Renal cortex interstitium (tissue), 11 donors: ENCODE results near the gene ARCN1. TPM values are rescaled to one million over a fixed set of nuclear protein-coding genes. Genes with fewer than 3 reads are reported as not detected.
A peak's percentile ranks its signal among the peaks of the same experiment; 100 is the strongest.
"Not testable (repeated sequence)": the region's sequence is repeated elsewhere in the genome, so short reads cannot be mapped to it uniquely, and the experiment has no call there.

Experiments
- DNase-seq, 11 donors: peaks; one replicate each; pipeline ENCODE4 v3.0.0-alpha.2; 2013; ENCODE audit warnings: low read depth in 9 of 11, low spot score in 4 of 11; ENCODE audit errors: extremely low read depth in 1 of 11
- polyA plus RNA-seq, 3 donors: library from polyadenylated mRNA; unstranded; fragments of 120-200 nt; gene quantifications; one replicate each; pipeline ENCODE4 v1.2.1, GENCODE V29; 2013; ENCODE audit not compliant: insufficient read length in 3 of 3

ARCN1 gene
- polyA plus RNA-seq, 3 donors: 156 to 194 (median 186) TPM

DNA sequence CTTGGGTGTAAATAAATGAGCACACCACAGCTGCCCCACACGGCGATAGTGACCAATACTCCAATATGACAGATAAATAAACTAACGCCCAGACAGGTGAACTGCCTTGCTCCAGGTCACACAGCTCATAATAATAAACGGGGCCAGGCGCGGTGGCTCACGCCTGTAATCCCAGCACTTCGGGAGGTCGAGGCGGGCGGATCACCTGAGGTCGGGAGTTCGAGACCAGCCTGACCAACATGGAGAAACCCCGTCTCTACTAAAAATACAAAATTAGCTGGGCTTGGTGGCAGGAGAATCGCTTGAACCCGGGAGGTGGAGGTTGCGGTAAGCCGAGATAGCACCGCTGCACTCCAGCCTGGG lies 39.2 kb downstream of the ARCN1 start:
- not testable (repeated sequence) for DNase-seq

DNA sequence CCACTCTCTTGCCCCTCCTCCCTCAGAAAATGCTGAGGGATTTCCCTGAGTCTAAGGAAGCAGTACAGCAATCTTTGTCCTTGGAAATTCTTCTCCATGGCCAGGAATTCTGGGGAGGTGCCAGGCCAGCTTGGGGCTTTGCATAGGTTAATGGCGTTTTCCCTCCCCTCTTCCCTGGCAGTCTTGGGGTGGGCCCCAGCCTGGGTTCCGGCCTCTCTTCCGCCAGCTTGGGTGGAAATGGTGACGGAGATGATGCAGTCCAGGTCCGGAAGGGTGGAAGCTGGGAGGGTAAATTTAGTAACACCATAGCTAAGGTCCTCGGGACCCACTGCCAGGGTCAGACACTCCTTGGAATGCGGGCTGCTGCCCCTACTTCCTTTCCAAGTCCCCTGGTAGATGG lies 40.2 kb downstream of the ARCN1 start:
- DNase-seq: no peak

DNA sequence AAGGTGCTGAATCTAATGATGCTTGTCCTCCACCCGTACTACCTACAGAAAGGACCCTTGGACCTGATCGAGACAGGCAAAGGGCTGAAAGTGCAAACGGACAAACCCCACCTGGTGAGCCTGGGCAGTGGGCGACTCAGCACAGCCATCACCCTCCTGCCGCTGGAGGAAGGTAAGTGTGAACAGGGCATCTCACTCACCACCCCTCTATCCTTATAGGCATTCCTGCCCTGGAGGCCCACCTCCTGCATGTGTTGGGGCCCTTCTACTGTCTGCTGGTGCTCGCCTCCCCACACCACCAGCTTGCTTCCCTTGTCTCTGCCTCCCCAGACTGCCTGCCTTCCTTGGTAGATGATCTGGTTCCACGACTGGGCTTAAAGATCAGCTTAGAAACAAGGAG lies 42.3 kb downstream of the ARCN1 start:
- no peak for DNase-seq

DNA sequence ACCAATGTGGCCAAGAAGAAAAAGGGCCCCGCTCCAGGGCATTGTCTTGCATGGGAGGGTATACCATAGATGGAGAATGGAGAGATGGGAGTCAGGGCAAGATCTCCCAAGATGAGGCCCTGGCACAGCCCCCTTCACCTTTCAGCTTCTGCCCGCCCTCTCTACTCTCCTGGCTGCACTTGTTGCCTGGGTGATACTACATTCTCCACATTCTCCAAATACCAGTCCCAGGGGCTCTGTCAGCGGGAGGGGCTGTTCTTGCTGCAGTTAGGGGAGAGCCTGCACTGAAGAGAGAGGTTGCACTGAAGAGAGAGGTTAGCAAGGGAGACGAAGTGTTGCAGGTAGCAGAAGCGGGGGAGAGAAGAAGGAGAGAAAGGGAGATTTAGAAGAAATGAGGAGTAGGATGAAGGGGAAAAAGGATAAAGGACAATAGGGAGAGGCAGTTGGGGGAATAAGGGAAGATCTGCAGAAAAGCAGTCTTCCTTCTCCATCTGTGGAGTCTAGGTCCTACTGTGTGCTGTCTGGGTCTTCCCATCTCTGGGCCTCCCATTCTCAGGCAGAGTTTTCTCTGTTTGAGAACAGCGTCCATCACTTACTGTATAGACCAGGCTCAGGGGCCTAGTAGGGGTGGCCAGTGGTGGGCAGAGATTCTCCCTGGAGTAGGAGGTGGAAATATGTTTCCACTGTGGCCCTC lies 43.2 kb downstream of the ARCN1 start:
- DNase-seq: peak in 3 of 11 donors; percentile 83 to 86 (median 84)

DNA sequence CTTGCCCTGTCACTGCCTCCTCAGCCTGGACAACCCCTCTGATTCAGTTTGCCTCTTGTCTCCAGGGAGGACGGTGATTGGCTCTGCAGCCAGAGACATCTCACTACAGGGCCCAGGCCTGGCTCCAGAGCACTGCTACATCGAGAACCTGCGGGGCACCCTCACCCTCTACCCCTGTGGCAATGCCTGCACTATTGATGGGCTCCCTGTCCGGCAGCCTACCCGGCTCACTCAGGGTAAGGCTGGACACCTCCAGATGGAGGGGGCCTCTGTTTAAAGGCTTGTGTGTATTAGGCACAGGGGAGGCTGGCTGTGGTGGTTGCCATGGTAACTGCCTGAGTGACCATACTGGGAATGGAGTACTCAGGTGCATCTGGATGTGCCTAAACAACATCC lies 43.8 kb downstream of the ARCN1 start:
- DNase-seq: no peak

DNA sequence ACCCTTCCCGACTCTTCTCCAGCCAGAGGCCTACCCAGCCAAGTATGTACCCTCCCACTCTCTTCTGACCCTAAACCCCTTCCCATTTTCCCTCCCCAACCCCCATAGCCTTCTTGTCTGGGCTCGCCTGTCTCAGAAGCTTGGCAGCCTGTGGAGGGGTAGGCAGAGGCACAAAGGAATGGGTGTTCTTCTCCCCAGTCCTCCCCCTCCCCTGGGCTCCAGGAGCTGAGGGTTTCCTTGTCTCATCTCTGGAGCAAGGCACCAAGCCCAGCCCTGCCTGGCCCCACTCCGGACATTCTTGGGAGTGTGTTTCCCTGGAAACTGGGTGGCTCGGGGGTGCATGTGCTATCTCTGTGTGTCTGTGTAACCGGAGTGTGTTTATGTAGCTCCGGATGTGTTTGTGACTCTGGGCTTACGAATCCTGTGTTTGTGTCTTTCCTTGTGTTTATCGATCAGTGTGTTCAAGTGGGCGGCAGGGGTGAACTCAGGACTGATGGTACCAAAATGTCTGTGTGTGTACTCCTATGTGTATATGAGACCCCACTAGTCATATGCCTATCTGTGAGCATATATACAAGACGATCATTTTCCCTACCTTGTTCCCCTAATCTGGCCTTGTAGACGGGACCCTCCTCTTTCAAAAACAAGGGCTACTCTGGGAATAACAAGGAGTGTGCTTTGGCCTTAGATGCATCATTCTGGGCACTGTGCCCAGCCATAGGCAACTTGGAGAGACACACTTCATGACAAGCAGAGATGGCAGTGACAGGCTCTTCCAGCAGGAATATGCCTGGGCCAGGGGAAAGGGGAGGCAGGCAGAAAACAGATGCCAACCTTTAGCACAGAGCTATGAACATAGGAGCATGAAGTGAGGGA lies 46.1 kb downstream of the ARCN1 start:
- DNase-seq: no peak

DNA sequence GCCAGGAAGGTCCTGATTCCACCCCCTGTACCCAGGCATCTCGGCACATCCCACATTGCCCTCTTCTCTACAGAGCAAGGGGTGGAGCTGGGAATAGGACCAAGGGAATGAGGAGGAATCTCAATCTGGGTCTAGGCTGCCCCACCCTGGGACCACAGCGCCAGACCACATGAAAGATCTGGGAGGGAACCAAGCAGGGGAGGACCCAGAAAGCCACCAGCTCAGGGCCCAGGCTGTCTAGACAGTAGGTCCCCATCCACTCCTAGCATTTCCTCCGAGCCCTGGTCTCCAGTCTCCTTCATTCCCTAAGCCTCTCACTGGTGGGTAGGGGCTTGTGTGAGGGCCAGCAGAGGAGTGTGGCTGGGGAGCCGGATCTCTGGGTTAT lies 46.8 kb downstream of the ARCN1 start:
- no peak for DNase-seq

DNA sequence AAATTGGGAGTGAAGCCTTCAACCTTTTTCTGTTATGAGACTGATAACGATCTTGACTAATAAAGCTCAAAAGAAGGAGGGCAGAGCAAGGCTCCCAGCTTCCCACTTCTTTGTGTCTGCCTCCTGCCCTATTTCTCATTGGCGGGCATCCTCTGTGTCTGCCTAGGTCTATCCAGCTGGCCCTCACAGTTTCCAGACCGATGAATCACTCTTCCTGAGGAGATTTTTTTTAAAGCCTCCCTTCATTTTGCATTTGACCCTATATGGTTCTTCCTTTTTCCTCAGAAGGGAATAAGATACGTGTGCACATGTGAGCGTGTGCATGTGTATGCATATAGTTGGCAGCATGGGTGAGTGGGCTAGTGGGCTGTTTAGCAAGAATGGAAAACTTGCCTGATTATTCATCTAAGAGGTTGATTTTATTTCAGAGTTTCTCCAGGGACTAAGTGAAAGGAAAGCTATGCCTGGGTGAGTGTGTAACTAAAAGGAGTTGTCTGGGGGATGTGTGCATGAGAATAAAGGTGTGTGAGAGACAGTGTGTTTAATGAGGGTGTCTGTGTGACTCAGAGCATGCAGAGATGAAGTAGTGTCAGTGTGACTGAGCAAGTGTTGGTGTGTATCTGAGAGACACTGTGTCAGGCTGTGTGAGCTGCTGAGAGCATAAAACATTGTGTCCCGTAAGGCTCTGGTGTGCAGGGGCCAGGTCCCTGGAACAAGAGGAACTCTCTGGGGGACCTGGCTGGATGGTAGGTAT lies 47.4 kb downstream of the ARCN1 start:
- DNase-seq: no peak

DNA sequence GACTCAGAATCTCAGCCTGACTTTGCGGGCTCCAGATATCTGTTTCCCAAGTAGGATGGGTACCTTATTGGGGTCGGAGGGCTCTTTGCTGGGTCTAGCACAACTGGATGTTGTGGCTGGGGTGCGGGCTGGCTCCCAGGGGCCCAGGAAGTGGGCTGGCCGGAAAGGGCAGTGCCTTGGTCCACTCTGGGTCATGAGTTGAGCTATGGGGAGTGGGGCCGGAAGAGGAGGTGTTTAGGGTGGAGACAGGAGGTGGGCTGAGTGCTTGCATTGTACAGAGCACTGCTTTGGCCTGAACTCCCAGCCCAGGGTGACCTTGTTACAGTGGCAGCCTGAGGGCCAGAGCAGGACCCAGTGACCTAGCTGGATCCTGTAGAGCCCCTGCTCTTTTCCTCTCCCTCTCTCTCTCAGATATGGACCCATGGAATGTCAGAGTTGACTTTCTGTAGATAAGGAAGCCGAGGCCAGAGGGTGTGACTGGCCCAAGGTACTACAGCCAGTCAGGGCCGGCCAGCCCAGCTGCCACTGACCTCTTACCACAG lies 48.4 kb downstream of the ARCN1 start:
- no peak for DNase-seq

DNA sequence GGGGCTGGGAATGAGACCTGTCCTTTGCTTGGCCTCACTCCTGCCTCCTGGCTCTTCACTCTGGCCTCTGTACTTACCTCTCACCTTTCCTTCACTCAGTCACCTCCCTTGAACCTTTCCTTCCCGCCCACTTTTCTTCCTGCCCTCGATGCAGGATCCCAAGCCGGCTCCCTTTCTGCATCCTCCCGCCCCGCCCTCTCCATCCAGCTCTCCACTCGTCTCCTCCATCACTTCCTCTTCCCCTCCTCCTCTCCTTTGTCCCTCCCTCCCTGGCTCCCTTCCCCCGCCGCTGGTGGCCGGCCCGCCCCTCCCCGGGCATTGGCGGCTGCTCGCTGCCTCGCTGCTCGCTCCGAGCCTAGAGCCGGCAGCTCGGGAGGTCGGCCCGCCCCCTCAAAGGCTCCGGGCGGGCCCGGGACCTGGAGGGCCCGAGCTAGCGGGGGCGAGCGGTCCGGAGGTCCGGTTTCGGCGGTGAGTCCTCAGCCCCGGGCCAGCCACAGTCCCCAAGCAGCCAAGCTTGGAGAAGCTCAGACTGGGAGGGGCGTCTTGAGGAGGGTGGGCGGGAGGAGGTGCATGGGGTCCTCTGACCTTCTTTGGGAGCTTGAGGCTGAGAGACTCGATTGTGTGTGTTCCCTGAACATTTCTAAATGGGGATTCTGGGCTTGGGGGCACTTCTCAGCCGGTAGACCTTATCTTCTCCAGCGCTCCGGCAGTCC lies 49.0 kb downstream of the ARCN1 start:
- DNase-seq: peak in 4 of 11 donors; percentile 79 to 84 (median 82)

DNA sequence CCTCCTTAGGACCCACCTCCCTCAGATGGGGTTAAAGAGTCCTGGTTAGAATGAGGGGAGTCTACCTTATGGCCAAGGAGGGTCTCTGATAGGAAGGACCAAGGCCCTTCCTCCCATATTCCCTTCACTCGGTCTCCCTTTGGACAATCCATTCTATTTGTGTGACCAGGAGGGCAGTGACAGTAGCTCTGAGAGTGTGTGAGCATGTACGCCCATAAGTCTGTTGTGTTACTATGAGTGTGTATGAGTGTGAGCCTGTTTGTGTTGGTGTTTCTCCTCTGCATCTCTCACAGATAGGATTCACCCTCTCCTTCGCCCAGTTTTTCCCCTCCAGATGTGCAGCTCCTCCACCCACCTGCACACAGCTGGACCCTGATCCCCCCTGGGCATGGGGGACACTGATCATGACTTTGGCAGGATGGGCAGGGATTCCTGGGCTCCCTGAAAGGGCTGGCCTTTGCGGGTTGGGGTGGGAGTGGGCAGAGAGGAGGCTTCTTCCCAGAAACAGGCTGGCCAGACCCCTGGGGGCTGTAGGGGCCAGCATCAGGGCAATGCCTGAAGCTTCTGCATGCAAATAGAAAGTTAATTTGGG lies 49.7 kb downstream of the ARCN1 start:
- DNase-seq: no peak

DNA sequence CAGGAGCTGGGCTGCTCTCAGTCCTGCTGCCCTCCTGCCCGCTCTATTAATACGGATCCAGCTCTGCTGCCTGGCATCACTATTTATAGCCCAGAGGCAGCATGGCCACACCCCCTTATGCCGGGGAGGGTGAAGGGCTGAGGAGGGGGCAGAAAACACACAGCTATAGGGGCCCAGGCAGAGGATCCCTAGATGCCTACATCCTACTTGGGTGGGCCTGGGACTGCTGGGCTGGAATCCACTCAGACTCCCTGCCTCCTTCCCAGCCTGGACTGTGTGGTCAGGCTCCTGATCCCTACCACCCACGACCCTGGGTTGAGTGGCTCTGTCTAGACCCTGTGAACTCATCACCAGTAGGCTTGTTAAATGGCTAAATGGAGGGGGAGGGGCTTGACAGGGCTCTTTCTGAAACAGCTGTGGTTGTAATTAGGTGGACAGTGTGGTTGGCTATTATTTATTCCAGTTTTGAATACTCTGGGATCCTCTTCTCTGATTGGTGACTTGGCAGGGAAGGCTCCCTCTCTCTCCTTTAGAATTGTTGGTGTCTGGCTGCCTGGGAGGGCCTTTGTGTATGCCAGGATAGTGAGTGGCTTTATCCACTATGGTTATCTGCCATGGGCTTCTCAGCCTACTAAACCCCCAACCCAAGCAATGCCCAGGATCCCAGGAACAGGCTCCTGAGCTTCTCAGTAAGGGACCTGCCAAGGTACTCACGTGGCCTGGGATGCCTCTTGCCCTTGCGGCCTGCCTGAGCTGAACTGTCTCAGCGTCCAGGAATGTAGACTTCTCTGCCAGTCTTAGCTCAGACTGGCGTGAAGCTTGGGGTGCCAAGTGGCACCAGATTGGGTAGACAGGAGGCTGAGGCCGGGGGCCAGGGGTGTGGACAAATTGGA lies 50.4 kb downstream of the ARCN1 start:
- no peak for DNase-seq

DNA sequence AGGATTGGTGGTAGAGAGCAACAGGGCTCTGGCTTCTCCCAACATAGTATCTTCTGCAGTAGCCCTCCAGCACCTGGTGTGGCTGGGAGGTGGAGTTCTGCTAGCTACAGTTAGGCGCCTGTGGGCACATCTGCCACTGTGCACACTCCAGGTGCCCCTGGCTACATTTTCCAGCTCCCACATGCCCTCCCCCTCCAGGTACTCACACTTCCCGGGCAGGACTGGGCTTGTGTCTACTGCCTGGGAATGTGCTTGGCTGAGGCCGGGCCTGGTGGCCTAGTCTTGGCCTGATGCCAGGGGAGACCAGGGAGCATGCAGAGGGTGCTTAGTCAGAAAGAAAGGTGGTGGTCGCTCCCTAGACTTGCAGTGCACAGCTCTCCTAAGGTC lies 51.1 kb downstream of the ARCN1 start:
- DNase-seq: no peak

DNA sequence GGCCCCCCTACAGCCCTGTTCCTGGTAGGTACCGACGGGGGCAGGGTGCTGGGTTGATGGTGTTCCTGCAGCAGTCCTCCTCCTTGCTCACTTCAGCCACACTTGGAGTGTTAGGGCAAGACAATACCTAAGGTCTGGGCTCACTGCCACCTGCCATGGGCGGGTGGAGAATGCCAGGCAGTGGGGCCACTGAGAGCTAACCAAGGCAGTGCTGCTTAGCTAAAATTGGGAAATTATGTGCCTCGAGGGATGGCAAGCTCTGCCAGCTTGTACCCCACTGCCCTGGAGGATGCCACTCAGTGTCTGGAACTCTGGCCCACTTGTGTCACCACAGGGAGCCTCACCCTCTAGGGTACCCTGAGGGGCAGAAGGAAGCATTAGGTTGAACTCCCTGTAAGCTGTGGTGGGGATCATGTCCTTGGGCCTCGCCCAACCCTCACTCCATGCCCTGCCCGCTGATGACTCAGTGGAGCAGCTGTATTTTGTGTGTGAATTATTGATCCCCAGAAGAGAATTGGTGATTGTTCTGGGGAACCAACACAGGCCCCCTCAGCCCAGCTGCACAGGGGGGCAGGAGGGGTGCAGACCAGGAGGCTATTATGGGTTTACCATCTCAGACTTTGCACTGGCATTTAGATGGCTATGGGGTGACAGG lies 53.0 kb downstream of the ARCN1 start:
- DNase-seq: no peak

DNA sequence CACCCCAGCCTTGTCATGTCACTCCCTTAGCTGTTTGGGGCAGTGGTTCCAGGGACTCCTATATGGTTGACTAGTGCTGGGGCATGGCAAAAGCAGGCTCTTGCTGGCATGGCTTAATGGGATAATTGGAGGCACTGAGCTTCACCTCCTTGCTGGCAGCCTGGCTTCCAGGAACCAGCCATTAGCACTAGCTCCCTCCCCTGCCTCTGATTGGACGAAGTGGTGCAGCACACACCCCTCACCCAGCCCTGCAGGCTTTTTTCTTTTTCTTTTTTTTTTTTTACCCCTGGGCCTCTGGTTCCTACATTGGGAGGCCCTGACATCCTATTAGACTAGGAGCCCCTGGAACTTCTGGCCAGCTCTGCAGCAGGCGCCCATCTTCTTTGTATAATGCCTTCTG lies 53.8 kb downstream of the ARCN1 start:
- no peak for DNase-seq

DNA sequence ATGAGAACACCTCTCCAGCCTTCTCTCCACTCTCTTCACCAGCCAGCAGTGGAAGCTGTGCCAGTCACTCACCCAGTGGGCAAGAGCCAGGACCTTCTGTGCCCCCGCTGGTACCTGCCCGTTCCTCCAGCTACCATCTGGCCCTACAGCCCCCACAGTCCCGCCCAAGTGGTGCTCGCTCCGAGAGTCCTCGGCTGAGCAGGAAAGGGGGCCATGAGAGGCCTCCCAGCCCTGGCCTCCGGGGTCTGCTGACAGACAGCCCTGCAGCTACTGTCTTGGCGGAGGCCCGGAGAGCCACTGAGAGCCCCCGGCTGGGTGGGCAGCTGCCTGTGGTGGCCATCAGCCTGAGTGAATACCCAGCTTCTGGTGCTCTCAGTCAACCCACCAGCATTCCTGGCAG lies 55.4 kb downstream of the ARCN1 start:
- DNase-seq: no peak

DNA sequence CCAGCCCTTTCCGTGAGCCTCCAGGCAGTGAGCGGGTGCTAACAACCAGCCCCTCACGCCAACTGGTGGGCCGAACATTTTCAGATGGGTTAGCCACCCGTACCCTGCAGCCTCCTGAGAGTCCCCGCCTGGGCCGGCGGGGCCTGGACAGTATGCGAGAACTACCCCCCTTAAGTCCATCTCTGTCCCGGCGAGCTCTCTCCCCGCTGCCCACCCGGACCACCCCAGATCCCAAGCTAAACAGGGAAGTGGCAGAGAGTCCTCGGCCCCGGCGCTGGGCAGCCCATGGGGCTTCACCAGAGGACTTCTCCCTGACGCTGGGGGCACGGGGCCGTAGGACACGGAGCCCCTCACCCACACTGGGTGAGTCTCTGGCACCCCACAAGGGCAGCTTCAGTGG lies 55.8 kb downstream of the ARCN1 start:
- no peak for DNase-seq
